ENCODE results near the gene PLA2G10.

PLA2G10 gene

DNA sequence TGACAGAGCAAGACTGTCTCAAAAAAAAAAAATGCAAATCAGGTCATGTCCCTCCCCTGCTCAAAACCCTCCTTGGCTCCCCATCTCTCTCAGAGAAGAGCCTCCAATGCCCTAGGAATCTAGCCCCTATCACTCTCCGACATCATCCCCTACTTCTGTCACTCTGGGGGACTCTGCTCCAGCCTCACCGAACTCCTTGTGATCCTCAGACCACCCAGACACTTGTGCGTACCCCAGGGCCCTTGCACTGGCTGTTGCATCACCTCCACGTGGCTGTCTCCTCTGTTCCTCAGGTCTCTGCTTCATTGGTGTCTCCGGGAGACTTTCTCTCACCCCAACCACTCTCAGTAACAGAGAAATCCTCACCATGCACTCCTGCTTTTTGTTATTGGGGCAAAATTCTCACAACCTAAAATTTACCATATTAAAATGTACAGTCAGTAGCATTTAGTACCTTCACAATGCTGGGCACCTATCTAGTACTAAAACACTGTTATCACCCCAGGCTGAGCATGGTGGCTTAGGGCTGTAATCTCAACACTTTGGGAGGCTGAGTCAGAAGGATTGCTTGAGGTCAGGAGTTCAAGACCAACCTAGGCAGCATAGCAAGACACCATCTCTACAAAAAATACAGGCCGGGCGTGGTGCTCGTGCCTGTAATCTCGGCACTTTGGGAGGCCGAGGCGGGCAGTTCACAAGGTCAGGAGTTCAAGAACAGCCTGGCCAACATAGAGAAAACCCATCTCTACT is 15.2 kb downstream of the PLA2G10 start:
- FAIRE-seq, result no peak
- TF ChIP-seq CTCF (IDR thresholded peaks at IDR 0.05; ENCODE audit: insufficient read depth, missing control alignments), result no peak
- no peak for DNase-seq (ENCODE audit: insufficient read length, low spot score)

DNA sequence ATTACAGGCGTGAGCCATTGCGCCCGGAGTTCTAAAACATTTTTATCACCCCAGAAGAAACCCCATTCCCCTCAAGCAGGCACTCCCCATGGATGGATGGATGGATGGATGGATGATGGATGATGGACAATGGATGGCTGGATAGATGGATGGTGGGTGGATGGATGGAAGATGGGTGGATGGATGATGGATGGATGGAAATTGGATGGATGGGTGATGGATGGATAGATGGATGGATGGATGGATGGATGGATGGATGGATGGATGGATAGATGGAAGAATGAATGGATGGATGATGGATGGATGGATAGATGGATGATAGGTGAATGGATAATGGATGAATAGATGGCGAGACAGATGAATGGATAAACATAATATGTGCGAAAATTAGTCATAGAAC is 16.5 kb downstream of the PLA2G10 start:
- TF ChIP-seq CTCF (IDR thresholded peaks at IDR 0.05; ENCODE audit: insufficient read depth, missing control alignments), result no peak
- DNase-seq (ENCODE audit: insufficient read length, low spot score) (no peak), FAIRE-seq (no peak)

DNA sequence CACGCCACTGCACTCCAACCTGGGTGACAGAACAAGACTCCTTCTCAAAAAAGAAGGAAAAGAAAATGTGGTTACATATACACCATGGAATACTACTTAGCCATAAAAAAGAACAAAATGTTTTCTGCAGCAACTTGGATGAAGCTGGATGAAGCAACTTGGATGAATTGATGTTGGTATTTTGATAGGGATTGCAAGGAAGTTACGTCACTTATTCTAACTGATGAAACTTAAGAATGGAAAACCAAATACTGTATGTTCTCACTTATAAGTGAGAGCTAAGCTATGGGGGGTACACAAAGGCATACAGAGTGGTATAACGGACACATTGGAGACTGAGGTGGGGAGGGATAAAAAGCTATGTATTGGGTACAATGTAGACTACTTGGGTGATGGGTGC is 17.5 kb downstream of the PLA2G10 start:
- DNase-seq (ENCODE audit: insufficient read length, low spot score), result no peak
- FAIRE-seq, result no peak
- no peak for TF ChIP-seq CTCF (IDR thresholded peaks at IDR 0.05; ENCODE audit: insufficient read depth, missing control alignments)

DNA sequence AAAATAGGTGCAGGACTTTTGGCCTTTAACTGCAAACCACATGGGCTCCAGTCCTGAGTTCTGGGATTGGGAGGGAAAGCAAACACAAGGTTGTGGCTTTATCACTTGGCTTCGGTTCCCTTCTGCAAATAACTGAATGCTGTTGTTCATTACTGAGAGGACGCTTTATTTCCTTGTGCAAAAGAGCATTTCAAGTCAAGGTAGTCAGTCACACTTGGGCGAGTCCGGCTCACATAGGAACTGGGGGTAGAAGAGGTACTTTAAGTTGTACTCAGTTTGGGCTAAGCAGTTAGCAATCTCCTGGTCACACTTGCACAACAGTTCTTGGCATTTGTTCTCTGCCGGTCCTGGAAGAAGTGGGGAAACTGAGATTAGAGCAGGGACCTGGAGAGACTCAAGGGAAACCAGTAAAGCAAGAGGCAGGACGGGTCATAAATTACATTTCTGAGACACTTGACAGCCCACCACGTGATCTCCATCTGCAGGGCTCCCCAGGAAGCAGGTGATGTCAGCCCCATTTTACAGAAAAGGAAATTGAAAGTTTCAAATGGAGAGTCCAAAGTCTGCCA is 21.6 kb downstream of the PLA2G10 start:
- no peak for FAIRE-seq
- TF ChIP-seq CTCF (IDR thresholded peaks at IDR 0.05; ENCODE audit: insufficient read depth, missing control alignments), result no peak

GRCh38 chr16:14669776-14670175 is 24.3 kb downstream of the PLA2G10 start:
- FAIRE-seq, result no peak

More for the DNA sequence above, 21.6 kb downstream of the PLA2G10 start:
- no peak for DNase-seq (ENCODE audit: insufficient read length, low spot score)

DNA sequence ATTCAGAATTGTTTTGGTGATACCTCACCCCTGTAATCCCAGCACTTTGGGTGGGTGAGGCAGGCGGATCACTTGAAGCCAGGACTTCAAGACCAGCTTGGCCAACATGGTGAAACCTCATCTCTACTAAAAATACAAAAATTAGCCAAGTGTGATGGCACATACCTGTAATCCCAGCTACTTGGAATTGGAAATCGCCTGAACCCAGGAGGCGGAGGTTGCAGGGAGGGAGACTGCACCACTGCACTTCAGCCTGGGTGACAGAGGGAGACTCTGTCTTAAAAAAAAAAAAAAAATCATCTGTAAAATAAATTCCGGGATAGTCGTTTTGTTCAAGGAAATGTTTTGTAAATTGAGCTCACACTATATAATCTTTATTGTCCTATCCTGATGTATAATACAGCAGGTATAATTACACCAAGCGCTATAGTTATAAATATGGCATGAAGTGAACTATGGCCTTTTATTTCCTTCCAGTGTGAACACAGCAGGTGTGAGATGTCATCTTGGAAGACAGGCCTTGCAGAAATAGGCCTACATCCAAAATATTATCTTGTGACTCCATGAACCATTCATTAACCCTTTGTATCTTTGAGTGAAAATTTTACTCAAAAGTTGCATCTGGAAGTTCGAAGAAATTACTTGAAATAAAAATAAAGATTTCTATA is 25.4 kb downstream of the PLA2G10 start:
- FAIRE-seq (no peak), DNase-seq (ENCODE audit: insufficient read length, low spot score) (no peak)
- no peak for TF ChIP-seq CTCF (IDR thresholded peaks at IDR 0.05; ENCODE audit: insufficient read depth, missing control alignments)

More at GRCh38 chr16:14669776-14670175, 24.3 kb downstream of the PLA2G10 start:
- DNase-seq (ENCODE audit: insufficient read length, low spot score), result no peak
- TF ChIP-seq CTCF (IDR thresholded peaks at IDR 0.05; ENCODE audit: insufficient read depth, missing control alignments), result no peak

Measured in D721Med (cell line).